GM18907 (cell line): ENCODE measurements around the gene DPYSL5.

ENCODE experiments used
- ATAC-seq: cut with Tn5 transposase; IDR thresholded peaks from one replicate; pipeline ENCODE4 v1.9.1; 2021; ENCODE audit warnings: mild to moderate bottlenecking, moderate library complexity; ENCODE audit not compliant: unreplicated experiment

The DPYSL5 gene

DNA sequence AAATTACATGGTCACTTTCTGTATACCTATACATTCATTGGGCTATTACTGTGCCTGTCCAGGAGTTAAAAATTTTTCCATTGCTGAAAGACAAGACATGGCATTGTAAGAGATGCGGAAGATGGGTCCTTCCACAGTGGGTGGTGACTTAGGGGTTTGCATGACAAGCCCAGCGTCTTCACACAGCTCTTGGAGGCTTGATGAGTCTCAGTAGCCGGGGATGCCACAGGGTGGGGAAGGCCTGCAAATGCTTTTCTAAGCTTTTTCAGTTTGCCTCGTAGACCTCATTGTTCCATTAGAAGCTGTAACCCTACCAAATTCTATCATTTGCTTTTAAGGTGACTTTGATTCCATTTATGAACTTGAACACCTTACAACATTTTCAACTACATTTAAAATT, 104.4 kb downstream of the DPYSL5 start:
- ATAC-seq: no peak

DNA sequence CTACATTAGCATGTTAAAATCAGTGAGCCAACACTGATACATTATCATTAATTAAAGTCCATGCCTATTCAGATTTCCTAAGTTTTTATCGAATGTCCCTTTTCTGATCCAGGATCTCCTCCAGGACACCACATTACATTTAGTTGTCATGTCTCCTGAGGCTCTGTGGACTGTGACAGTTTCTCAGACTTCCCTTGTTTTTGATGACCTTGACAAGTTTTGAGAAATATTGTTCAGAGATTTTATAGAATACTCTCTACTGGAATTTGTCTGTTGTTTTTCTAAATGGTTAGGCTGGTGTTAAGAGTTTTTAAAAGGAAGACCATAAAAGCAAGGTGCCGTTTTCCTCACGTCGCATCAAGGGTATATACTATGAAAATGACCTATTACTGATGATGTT, 106.2 kb downstream of the DPYSL5 start:
- no peak for ATAC-seq

DNA sequence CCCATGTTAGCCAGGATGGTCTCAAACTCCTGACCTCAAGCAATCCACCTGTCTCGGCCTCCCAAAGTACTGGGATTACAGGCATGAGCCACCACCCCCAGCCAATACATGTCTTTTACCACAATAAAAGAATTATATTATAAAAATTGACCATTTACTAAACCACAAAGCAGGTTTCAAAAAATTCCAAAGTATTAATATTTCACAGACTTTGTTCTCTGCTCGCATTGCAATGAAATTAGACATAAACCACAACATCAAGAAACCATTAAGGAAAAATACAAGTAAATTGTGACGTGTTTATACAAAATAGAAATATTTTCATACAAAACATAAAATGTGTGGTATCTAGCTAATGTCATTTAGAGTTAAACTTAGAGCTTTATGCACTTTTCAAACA, 109.1 kb downstream of the DPYSL5 start:
- no peak for ATAC-seq

DNA sequence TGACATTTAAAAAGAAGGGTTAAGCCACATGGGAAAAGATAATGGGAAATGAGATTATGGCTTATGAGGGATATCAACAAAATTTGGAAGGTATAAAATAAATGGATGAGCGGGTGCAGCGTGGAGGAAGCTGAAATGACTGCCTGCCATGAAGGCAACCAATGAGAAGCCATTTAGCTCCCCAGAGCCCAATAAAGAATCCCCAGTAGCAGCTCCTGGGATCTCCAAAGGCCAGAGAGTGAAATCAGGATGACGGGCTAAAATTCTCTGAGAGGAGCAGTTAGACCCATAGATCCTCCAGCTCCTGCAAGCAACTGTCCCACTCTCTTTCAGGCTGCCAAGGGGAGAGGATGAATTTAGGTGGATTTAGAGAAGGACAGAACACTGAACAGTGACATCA, 109.6 kb downstream of the DPYSL5 start:
- no peak for ATAC-seq

DNA sequence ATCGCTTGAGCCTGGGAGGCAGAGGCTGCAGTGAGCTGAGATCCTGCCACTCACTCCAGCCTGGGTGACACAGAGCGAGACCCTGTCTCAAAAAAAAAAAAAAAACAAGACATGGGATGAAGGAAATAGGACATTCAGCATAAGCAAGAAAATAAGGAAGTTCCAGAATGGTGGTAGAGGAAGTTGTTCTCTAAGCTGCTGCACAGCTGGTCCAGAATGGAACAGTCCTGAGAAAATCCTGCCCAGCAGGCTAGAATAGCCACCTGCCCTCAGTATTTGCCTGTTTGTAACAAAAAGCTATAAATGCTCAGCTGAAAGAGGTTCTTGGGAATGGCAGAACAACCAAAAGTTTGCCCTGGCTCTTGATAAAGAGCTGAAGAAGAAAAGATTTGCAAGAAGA, 111.4 kb downstream of the DPYSL5 start:
- no peak for ATAC-seq

DNA sequence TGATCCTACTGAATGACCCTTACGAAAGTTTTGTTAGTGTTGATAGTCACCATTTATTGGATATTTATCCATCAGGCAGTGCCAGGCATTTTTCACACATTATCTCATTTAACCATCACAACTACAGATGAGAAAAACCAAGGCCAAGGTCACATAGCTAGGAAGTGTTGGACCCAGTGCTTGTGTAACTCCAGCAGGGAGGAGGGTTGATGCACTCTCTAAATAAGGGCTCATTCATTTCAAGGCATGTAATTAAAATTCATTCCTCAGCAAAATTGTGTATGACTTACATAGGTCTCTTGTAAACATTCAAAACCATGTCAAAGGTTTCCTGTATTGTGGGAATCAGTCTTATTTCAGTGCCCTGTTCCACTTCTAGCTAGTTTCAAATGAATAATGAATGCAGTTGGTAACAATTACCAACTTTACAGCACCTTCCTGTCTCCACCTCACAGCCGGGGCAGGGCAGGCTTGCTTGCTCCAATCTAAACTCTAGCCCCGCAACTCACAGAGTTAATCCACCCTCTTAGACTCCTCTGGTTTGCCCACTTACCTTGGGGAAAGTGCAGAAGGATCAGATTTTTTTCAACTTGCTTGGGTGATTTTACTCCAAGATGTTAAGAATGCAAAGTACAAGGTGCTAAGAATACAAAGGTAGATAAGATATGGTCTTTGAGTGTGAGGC, 116.7 kb downstream of the DPYSL5 start:
- no peak for ATAC-seq

DNA sequence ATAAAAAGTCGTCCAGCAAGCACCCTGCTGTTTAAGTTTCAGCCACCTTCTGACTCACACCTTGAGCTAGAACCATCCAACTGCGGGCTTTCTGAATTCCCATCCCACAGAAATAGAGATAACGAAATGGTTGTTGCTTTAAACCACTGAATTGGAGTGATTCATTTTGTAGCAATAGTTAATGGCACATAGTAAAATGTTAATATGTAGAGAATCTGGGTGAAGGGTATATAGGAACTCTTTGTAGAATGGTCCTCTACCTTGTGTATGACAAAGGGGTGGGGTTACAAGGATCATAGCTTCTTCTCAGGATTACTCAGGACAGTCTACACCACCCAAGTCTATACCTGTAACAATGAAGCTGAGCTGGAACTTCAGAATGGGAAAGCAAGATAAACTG, 120.1 kb downstream of the DPYSL5 start:
- no peak for ATAC-seq

DNA sequence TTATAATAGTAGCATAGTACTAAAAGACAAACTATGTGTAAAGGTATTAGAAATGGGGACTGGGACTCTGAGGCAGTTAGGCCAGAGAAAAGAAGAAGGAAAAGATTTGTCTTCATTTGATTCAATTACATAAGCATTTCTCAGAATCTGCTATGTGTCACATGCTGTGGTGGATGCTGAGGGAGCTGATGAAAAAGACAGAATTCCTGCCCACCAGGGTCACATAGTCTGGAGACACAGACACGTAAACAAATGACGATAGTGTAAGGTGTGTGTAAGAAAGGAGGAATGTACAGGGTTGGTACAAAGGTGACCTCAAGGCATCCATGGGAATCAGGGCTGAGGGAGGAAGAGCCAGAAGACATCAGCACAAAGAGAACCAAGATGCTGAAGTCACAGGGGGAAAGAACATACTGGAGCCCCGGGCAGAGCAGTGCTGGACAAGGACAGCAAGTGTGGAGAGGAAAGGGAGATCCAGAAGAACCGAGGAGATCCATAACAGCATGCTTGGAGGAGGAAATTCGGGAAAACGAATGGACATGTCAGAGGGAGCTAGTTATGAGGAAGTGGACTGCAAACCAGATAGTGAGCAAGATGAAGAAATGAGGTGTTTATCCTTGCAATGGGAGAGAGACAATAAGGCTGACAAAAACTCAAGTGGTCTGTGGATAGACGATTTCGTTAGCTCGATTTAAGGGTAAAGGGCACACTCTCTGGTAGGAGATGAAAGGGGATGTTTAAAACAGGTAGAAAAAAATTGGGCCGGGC, 121.3 kb downstream of the DPYSL5 start:
- ATAC-seq: no peak

DNA sequence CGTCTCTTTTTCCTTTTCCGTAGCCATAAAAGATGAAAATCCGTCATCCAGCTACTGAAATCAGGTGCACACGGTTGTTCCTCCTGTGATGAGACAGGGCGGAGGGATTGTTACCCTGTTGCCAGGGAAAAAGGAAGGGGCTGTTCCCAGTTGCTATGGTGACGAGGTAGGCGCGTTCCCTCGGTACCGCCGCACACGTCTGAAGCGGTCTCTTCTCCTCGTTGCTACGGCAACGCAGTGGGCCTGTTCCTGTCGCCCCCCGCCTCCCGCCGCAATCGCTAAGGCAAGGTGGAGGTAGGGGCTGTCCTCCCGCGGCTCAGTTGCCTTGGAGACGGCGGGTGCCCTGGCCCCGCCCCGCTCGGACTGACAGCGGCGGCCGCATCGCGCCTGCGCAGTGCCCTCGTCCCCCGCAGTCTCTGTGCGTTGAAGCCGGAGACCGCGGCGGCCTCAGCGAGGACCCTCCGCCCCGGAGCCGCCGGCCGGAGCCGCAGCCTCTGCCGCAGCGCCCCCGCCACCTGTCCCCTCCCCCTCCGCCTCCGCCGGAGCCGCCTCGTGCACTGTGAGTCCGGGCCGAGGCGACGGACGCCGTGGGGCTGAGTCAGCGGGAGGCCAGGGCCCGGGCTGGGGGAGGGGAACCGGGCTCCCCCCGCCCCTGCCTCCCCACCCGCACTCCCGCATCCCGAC, 122.5 kb downstream of the DPYSL5 start, which contains the start of gene MAPRE3:
Gene MAPRE3 (plus strand): TSS at position 394 of the 684 bp plus-strand sequence. CDS start 51,582 bp downstream, outside the sequence.
- ATAC-seq: peak; percentile 76

DNA sequence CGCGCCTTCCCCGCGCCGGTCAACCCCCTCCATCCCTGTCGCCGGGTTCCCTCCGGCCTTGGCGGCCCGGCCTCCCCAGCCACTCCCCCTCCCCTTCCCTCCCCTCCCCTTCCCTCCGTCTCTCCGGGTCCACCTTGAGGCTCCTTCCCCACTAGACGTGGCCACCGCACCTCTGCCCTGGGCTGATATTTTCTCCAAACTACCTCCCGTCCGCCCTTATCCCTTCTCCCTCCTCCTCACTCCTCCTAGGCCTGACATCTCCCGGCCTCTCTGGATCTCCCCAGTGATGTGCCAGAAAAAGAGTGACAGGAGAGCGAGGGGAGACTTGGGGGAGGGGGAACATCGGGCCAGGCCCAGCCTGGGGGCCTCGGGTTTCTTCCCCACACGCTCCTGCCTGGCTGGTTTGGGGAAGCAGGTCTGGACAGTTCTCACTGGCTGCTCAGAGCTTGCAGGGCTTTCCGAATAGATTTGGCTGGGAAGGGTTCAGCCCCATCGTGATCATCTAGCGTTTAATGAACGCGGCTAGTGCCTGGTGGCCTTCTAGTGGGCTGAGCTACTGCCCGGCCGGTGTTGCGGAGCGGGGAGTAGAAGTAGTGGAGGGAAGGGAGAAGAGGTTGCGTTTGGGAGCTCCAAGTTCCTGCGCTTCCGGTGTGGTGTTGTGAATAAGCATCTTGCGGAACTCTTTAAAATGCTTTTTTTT, 123.1 kb downstream of the DPYSL5 start:
- ATAC-seq: no peak

DNA sequence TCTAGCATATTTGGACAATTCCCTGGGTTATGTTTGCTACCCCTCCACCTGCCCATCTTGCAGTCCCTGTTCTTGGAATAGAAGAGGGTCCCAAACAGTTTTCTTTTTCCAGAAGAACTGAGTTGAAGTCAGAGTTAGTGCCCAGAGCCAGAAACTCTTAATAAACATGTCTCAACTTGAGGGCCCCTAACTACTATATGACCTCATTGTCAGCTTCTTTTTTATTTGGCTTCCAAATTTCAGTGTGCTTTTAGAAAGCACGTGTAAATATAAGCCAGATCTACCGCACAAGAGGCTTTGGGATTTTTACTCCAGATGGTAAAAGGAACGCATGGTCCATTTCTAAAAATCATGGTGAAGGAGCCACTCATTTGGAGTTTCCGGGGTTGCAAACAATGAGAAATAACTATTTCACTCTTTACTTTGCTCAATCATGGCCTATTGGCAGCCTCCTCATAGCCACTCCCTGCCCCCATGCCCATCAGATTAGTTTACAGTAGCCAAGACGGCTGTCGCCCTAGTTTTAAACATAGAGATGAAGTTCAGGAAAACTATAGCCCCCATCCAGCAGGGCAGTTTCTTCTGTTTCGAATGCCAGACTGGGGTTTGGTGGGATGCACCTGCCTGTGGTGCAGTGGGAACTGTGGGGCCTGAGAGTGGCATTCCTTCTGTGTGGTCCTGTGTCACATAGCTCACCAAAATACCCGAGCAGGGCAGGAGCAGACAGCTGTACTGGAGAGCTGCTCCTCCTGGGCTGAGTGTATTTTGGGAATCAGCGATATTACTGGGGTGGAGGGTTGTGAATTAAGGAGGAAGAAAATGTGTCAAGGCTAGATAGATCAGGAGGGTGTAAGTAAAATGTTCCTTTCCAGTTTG, 124.2 kb downstream of the DPYSL5 start:
- ATAC-seq: no peak

DNA sequence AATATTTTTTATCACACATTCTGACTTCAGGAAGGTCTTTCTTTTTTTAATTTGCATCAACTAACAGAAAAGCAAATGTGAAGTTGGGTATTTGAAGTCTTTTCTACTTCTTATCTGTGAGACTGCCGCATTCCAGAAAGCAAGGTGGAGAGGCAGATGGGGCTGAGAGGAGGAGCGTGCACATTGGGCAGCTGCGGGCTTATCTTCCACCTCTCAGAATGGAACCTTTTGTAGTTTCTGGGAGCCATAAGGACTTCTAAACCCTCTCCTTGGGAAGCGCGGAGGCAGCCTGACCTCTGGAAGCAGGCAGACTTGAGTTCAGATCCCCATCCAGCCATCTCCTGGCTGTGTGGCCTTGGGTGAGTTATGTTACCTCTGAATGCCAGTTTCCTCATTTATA, 126.4 kb downstream of the DPYSL5 start:
- ATAC-seq: no peak

DNA sequence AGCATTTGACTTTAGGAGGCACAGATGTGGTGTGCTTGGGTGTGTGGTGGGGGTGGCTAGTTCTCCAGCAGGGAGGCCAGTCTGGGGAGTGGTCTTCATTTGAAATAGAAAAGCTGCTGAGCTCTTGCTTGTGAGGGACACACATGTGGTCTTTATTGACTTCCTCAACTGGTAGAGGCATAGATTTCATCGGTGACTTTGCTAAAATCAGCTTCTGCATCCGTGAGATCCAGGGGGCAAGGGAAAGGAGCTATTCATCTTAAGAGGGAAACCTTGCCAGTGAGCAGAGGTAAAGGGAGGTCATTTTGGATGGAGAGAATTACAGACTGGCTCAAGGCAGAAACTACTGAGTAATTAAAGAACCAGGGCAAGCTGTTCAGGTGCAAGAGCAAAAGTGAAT, 127.2 kb downstream of the DPYSL5 start:
- no peak for ATAC-seq

DNA sequence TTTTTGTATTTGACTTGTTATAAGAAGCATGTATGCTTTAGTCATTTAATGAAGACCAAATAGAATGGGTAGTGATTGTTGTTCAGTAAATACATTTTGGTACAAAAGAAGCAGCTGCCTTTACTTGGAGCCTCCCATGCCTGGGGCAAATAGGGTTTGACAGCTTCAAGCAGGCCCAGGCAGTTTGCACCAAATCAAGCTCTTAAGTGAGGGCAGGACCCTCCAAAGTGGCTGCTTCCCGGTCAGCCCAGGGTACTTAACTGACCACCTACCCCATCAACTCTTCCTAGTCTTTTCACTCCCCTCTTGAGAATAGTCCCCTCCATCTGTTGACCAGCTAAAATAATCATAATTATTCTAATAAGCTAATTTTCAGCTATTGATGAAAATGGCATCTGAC, 127.7 kb downstream of the DPYSL5 start:
- no peak for ATAC-seq

DNA sequence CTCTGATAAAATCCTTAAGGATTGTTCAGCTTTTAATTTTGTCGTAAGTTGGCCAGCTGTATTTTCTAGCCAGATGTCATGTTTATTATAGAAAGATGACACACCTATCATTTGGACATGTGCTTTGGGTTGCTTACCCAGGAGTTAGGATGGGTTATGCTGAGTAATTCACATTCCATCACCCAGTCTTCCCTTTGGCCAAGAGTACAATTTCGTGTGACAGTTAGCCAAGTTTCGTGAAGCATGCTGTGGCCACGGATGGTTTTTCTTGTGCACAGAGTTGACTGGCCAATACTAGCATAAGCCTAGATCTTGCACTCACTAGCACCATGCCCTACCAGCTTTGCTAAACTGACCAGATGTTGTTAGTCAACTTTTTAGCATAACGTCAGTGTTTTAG, 128.3 kb downstream of the DPYSL5 start:
- no peak for ATAC-seq

DNA sequence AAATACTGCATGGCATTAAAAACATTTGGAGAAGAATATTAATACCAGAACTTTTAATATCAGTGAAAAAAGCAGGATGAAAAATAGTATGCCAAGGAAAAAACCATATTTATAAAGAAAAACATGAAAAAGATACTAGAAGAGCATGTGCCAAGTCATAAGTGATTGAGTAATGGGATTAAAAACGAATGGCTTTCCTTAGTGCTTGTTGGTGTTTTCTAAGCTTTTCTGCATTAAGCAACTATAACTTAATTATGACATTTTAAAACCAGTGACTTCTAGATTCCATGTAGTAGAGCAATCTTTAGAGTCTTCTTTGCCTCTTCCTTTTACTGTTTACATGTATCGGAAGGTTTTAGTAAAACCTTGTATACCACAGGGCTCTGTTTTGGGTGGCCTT, 129.1 kb downstream of the DPYSL5 start:
- ATAC-seq: no peak

DNA sequence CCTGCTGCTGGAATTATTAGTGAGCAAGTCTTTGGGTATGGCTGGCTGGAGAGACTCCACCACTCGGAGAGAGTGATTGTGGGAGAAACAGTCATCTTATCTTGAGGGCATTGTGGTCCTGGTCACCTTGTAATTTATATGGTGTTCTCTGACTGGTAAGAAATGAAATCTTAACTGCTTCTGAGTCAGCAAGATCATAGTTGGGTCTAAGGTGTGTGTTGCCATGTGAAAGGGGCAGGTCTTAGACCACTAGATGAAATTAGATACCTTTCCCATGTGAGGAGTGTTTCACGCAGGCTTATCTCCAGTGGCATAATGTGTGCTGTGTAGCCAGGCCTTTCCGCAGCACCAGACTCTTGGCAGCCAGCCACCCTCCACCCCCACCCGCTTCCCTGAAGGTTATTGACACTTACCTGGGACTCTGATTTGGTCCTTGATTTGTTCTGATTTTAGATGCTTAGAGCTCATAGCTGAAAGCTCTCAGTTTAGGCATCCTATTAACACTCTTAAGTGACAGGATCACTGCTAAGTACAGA, 130.2 kb downstream of the DPYSL5 start:
- no peak for ATAC-seq

DNA sequence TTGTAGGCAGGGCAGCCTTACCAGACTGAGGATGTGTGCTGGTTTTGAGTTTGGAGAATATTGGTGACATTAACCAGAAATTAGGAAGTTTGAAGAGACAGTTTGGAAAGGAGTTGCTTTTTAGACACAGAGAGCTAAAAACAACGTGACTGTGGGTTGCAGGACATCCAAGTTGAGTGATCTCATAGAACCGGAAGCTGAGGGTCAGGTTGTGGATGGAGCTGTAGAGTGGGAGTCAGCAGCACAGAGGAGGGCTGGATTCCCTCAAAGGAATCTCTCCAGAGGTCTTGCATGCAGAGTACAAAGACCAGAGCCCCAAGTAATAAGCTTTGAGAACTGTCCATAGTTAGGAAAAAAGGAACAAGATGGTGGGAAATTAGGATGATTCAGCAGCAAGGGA, 131.8 kb downstream of the DPYSL5 start:
- no peak for ATAC-seq

DNA sequence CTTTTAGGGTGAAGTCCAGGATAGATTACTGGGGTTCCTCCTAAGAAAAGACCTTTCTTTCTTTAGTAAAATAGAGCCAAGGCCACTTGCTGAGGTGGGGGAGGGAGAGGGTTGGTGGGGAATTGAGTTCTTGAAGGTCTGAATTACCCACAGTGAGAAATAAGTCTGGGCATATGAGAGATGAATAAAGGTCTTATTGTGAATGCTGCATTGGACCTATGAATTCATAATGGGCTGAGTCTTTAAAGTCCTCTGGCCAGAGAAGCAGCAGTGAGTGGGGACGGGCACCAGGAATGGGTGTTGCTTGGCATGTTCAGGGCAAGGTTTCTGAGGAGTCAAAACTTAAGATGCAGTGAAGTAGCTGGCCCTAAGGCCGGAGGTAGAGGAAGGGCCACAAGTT, 133.0 kb downstream of the DPYSL5 start:
- no peak for ATAC-seq

DNA sequence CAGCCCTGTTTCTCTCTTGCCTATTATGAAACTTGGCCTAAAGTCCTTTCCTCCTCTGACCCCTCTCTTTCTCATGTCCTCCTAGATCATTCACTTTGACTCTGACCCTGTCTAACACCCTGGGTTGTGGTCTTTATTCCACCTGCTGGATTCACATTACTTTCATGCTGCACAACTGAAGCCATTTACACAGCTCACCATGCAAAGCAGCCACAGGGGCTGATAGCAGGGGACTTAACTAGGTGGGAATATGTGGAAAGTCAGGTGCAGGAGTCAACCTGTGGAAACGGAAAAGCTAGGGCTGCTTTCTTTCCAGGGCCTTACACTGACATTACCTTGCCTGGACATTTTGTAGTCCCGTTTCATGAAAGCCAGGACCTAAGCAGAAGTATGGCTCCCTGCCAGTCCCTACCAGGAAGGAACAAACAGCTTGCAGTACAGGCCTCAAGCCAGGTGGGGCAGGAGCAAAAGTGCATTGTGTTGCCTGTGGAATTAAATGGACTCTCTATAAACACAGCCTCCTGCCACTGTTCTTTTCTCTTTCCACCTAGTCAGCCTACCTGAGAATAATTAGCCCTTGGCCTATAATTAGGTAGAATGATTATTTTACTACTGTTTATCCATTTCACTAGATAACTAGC, 134.3 kb downstream of the DPYSL5 start:
- no peak for ATAC-seq
